NT2/D1 (cell line): Measurements from ENCODE around the gene STARD6.
"Not testable (repeated sequence)": the region's sequence is repeated elsewhere in the genome, so short reads cannot be mapped to it uniquely, and the experiment has no call there.

ENCODE experiments used
- DNase-seq: peaks from one replicate; pipeline ENCODE4 v3.0.0-alpha.2; 2011; ENCODE audit warnings: low read depth, low spot score
- H3K27me3 ChIP-seq: 2 replicates; pipeline ENCODE4 v1.6.0; 2011; ENCODE audit warnings: mild to moderate bottlenecking; ENCODE audit not compliant: insufficient read length, insufficient read depth
- H3K36me3 ChIP-seq: 2 replicates; pipeline ENCODE4 v1.6.1; 2011; ENCODE audit warnings: mild to moderate bottlenecking, low read length, mixed read lengths; ENCODE audit not compliant: insufficient read depth, insufficient read length
- H3K4me1 ChIP-seq: 2 replicates; pipeline ENCODE4 v1.5.1; 2011; ENCODE audit not compliant: insufficient read depth, insufficient read length
- H3K4me3 ChIP-seq: 2 replicates; pipeline ENCODE4 v1.5.1; 2011; ENCODE audit warnings: low read depth; ENCODE audit not compliant: insufficient read length
- H3K9ac ChIP-seq: 2 replicates; pipeline ENCODE4 v1.6.0; 2011; ENCODE audit warnings: low read depth; ENCODE audit not compliant: insufficient read length
- H3K9me3 ChIP-seq: 2 replicates; pipeline ENCODE4 v1.5.1; 2011; ENCODE audit warnings: mild to moderate bottlenecking, low read length; ENCODE audit not compliant: insufficient read depth
- SUZ12 ChIP-seq: IDR thresholded peaks from 2 replicates; pipeline ENCODE4 v1.6.1; 2011; ENCODE audit not compliant: insufficient read length, insufficient read depth; ENCODE audit errors: extremely low read depth
- YY1 ChIP-seq: IDR thresholded peaks from 2 replicates; pipeline ENCODE4 v1.6.1; 2011; ENCODE audit not compliant: insufficient read length, insufficient read depth
- ZNF274 ChIP-seq: IDR thresholded peaks from 2 replicates; pipeline ENCODE4 v1.6.1; 2011; ENCODE audit warnings: mild to moderate bottlenecking, low read depth, low read length

STARD6 gene

GRCh38 chr18:54335638-54336173, 22.0 kb downstream of the STARD6 start:
- Histone ChIP-seq H3K9ac (no peak overlapping the region), H3K36me3 (no peaks in the 10 kb centered on the region), H3K9me3 (no peaks in the 10 kb centered on the region), H3K4me1 (no peaks in the 10 kb centered on the region), H3K4me3 (no peak overlapping the region), H3K27me3 (no peaks in the 10 kb centered on the region)
- TF ChIP-seq SUZ12 (no peak), ZNF274 (no peak), YY1 (no peak)
- DNase-seq: no peak

GRCh38 chr18:54330768-54331548, 26.7 kb downstream of the STARD6 start:
- no peaks in the 10 kb centered on the region for H3K9me3 ChIP-seq
- no peak for DNase-seq
- no peak overlapping the region for H3K9ac ChIP-seq

GRCh38 chr18:54329787-54330186, 27.9 kb downstream of the STARD6 start:
- TF ChIP-seq SUZ12 (no peak), YY1 (no peak), ZNF274 (no peak)
- no peaks in the 10 kb centered on the region for H3K27me3 ChIP-seq
- H3K4me1 ChIP-seq: no peaks in the 10 kb centered on the region
- H3K9ac ChIP-seq: no peak overlapping the region
- DNase-seq: no peak
- no peak overlapping the region for H3K4me3 ChIP-seq
- H3K36me3 ChIP-seq: no peaks in the 10 kb centered on the region
- H3K9me3 ChIP-seq: no peaks in the 10 kb centered on the region

More at GRCh38 chr18:54330768-54331548, 26.7 kb downstream of the STARD6 start:
- no peaks in the 10 kb centered on the region for H3K36me3 ChIP-seq
- no peaks in the 10 kb centered on the region for H3K4me1 ChIP-seq
- no peak overlapping the region for H3K4me3 ChIP-seq
- no peaks in the 10 kb centered on the region for H3K27me3 ChIP-seq
- TF ChIP-seq YY1 (no peak), SUZ12 (no peak), ZNF274 (no peak)

GRCh38 chr18:54327818-54328217, 29.8 kb downstream of the STARD6 start:
- DNase-seq: no peak
- H3K9ac ChIP-seq: no peak overlapping the region
- H3K4me1 ChIP-seq: no peaks in the 10 kb centered on the region
- TF ChIP-seq SUZ12: no peak
- TF ChIP-seq YY1: no peak
- no peak for TF ChIP-seq ZNF274
- H3K36me3 ChIP-seq: no peaks in the 10 kb centered on the region
- no peak overlapping the region for H3K4me3 ChIP-seq
- no peaks in the 10 kb centered on the region for H3K9me3 ChIP-seq
- no peaks in the 10 kb centered on the region for H3K27me3 ChIP-seq

GRCh38 chr18:54323970-54324369, 33.7 kb downstream of the STARD6 start:
- Histone ChIP-seq H3K9ac (no peak overlapping the region), H3K36me3 (no peaks in the 10 kb centered on the region), H3K27me3 (no peaks in the 10 kb centered on the region), H3K4me1 (no peaks in the 10 kb centered on the region), H3K9me3 (no peaks in the 10 kb centered on the region), H3K4me3 (no peak overlapping the region)
- TF ChIP-seq ZNF274 (no peak), YY1 (no peak), SUZ12 (no peak)
- no peak for DNase-seq

GRCh38 chr18:54323561-54323960, 34.1 kb downstream of the STARD6 start:
- Histone ChIP-seq H3K36me3 (no peaks in the 10 kb centered on the region), H3K4me1 (no peaks in the 10 kb centered on the region), H3K4me3 (no peak overlapping the region), H3K27me3 (no peaks in the 10 kb centered on the region), H3K9me3 (no peaks in the 10 kb centered on the region), H3K9ac (no peak overlapping the region)
- TF ChIP-seq YY1 (no peak), SUZ12 (no peak), ZNF274 (no peak)
- DNase-seq: no peak

- TF ChIP-seq SUZ12: no peak
- no peak for TF ChIP-seq ZNF274
- no peak for TF ChIP-seq YY1
- no peaks in the 10 kb centered on the region for H3K27me3 ChIP-seq
- H3K9me3 ChIP-seq: no peaks in the 10 kb centered on the region
- H3K4me1 ChIP-seq: no peaks in the 10 kb centered on the region
- no peak for DNase-seq
- H3K36me3 ChIP-seq: no peaks in the 10 kb centered on the region
- H3K9ac ChIP-seq: no peak overlapping the region
- no peak overlapping the region for H3K4me3 ChIP-seq
Observed at GRCh38 chr18:54316071-54316820, 41.4 kb downstream of the STARD6 start.

- not testable (repeated sequence) for H3K36me3 ChIP-seq, DNase-seq, H3K9ac ChIP-seq, H3K4me1 ChIP-seq, H3K27me3 ChIP-seq, H3K9me3 ChIP-seq, H3K4me3 ChIP-seq
Observed at GRCh38 chr18:54309564-54309963, 48.1 kb downstream of the STARD6 start.
